K562 (cell line): ENCODE measurements around the gene GLRX5. TPM values are rescaled to one million over a fixed set of nuclear protein-coding genes. Genes with fewer than 3 reads are reported as not detected.

Experiments used
- ATAC-seq: fragments of 200-7000 bp; cut with Tn5 transposase; 3 replicates; pipeline ENCODE4 v1.9.1; 2020; ENCODE audit warnings: moderate library complexity
- BruUV-seq: library from RNA; stranded (reverse); fragments of 400-500 nt; replicated peaks from 2 replicates; lab custom pipeline; 2021; lab: Mats Ljungman, UMichigan
- CTCF ChIA-PET: fragments of 300-600 bp; formaldehyde crosslinking; extraction: SDS; loops from one replicate; lab custom pipeline; 2021; ENCODE audit warnings: low intra/inter-chr PET ratio; lab: Yijun Ruan, JAX
- POLR2A ChIA-PET: fragments of 300-600, 350-650 bp; sonication (Branson Sonifier 250); formaldehyde crosslinking; extraction: SDS; loops from one replicate; lab custom pipeline; 2021; ENCODE audit warnings: antibody characterized with exemption, inconsistent platforms; lab: Yijun Ruan, JAX
- DNase-seq, 4 experiments: peaks; one replicate each; pipeline versions ENCODE4 v3.0.0 to v3.0.0-alpha.2; 2011 to 2018; ENCODE audit warnings: low spot score in 3 of 4, mixed read lengths in 3 of 4; ENCODE audit errors: extremely low read depth in 1 of 4
- FAIRE-seq: peaks from 2 replicates; lab custom pipeline; 2011; peaks lifted over from hg19 to GRCh38; lab: Jason Lieb, UNC
- H2AFZ ChIP-seq: 2 replicates; pipeline ENCODE4 v1.6.0; 2011; ENCODE audit warnings: low read depth, low read length, control low read depth, inconsistent platforms
- H3K27ac ChIP-seq: fragments of 200-600 bp; 3 replicates; pipeline ENCODE4 v1.8.0; 2011; ENCODE audit warnings: low read depth, mild to moderate bottlenecking, control low read depth, inconsistent platforms, low read length, moderate library complexity, mixed read lengths; ENCODE audit errors: extremely low read depth
- H3K27me3 ChIP-seq, 2 experiments: fragments of 300-600 bp in 1 of 2; 2 replicates in 1 of 2; 3 replicates in 1 of 2; pipeline versions ENCODE4 v1.6.0 to v1.8.0; 2011; ENCODE audit warnings: inconsistent platforms in 2 of 2, low read length in 2 of 2, mild to moderate bottlenecking in 1 of 2, mixed read lengths in 1 of 2, moderate library complexity in 1 of 2; ENCODE audit not compliant: control insufficient read depth in 2 of 2, insufficient read depth in 2 of 2
- H3K36me3 ChIP-seq: fragments of 300-600 bp; 3 replicates; pipeline ENCODE4 v1.8.0; 2011; ENCODE audit warnings: mild to moderate bottlenecking, low read length, inconsistent platforms; ENCODE audit not compliant: control insufficient read depth, insufficient read depth
- H3K4me1 ChIP-seq, 2 experiments: fragments of 200-600 bp in 1 of 2; replicated peaks in 1 of 2; 2 replicates in 1 of 2; 3 replicates in 1 of 2; pipeline versions ENCODE4 v1.5.1 to v1.8.0; 2011; ENCODE audit warnings: inconsistent platforms in 2 of 2, low read length in 2 of 2, mild to moderate bottlenecking in 1 of 2, mixed read lengths in 1 of 2, moderate library complexity in 1 of 2; ENCODE audit not compliant: control insufficient read depth in 2 of 2, insufficient read depth in 2 of 2
- H3K4me2 ChIP-seq: 2 replicates; pipeline ENCODE4 v1.6.1; 2011; ENCODE audit warnings: low read length, control low read depth, inconsistent platforms, mixed read lengths; ENCODE audit not compliant: insufficient read depth
- H3K4me3 ChIP-seq: fragments of 200-600 bp; sonication (generic), shearing (Covaris generic); 2 replicates; pipeline ENCODE4 v1.5.1; 2016; ENCODE audit warnings: control low read depth, inconsistent platforms
- H3K79me2 ChIP-seq: fragments of 200-600 bp; 3 replicates; pipeline ENCODE4 v1.8.0; 2011; ENCODE audit warnings: low read length, inconsistent platforms; ENCODE audit not compliant: control insufficient read depth, insufficient read depth
- H3K9ac ChIP-seq, 2 experiments: 2 replicates each; pipeline versions ENCODE4 v1.6.0 to v1.6.1; 2011; ENCODE audit warnings: low read depth in 2 of 2, low read length in 2 of 2, control low read depth in 1 of 2, inconsistent platforms in 1 of 2, mild to moderate bottlenecking in 1 of 2, mixed read lengths in 1 of 2; ENCODE audit not compliant: insufficient read depth in 1 of 2
- H3K9me1 ChIP-seq: one replicate; pipeline ENCODE4 v1.6.0; 2011; ENCODE audit warnings: inconsistent platforms, mild to moderate bottlenecking, low read length, moderate library complexity; ENCODE audit not compliant: control insufficient read depth, insufficient read depth
- H3K9me3 ChIP-seq: replicated peaks from 2 replicates; pipeline ENCODE4 v1.5.1; 2011; ENCODE audit warnings: low read depth, low read length, inconsistent platforms; ENCODE audit not compliant: control insufficient read depth, insufficient read depth
- H4K20me1 ChIP-seq: replicated peaks from 2 replicates; pipeline ENCODE4 v1.6.1; 2011; ENCODE audit warnings: low read length, inconsistent platforms, mixed read lengths; ENCODE audit not compliant: control insufficient read depth, insufficient read depth
- BCOR ChIP-seq: fragments of 450-650 bp; IDR thresholded peaks from 2 replicates; pipeline ENCODE4 v1.6.1; 2016
- FOXJ3 ChIP-seq: sonication (generic); formaldehyde crosslinking; IDR thresholded peaks from 2 replicates; pipeline ENCODE4 v1.4.0; 2020; ENCODE audit warnings: mild to moderate bottlenecking, missing genetic modification reagents
- HEY1 ChIP-seq: fragments of 250-450 bp; sonication (Bioruptor Pico); IDR thresholded peaks from 2 replicates; pipeline ENCODE4 v1.5.0; 2020; ENCODE audit warnings: mild to moderate bottlenecking, moderate library complexity, borderline replicate concordance
- KDM1A ChIP-seq, 2 experiments: fragments of 450-650 bp; IDR thresholded peaks; 2 replicates each; pipeline ENCODE4 v1.6.1; 2016; ENCODE audit warnings: mild to moderate bottlenecking in 2 of 2
- KHSRP ChIP-seq: fragments of 450-650 bp; IDR thresholded peaks from 2 replicates; pipeline ENCODE4 v1.6.1; 2017
- NCOR1 ChIP-seq: fragments of 450-650 bp; IDR thresholded peaks from 2 replicates; pipeline ENCODE4 v1.6.1; 2016; ENCODE audit warnings: mild to moderate bottlenecking, moderate library complexity
- NFE2 ChIP-seq: IDR thresholded peaks from 2 replicates; pipeline ENCODE4 v1.6.1; 2014; ENCODE audit warnings: antibody characterized with exemption, low read depth
- NR2C1 ChIP-seq, 2 experiments: fragments of 450-650 bp; IDR thresholded peaks; 2 replicates each; pipeline ENCODE4 v1.6.1; 2017; ENCODE audit warnings: mild to moderate bottlenecking in 2 of 2, antibody characterized with exemption in 1 of 2, inconsistent platforms in 1 of 2, missing compliant biosample characterization in 1 of 2, missing genetic modification characterization in 1 of 2
- RBM25 ChIP-seq: fragments of 200-400 bp; formaldehyde crosslinking; IDR thresholded peaks from 2 replicates; pipeline ENCODE4 v1.6.1; 2018; ENCODE audit warnings: low read length, low read depth, moderate library complexity; ENCODE audit not compliant: severe bottlenecking
- SMAD2 ChIP-seq: fragments of 150-350 bp; IDR thresholded peaks from 2 replicates; pipeline ENCODE4 v1.6.1; 2014; ENCODE audit warnings: low read depth, mild to moderate bottlenecking, low read length
- SMAD4 ChIP-seq: fragments of 250-450 bp; sonication (Bioruptor Pico); conservative IDR thresholded peaks from 2 replicates; pipeline ENCODE4 v1.8.0; 2021; ENCODE audit warnings: inconsistent platforms, mild to moderate bottlenecking, moderate library complexity
- SMARCA5 ChIP-seq: fragments of 450-650 bp; IDR thresholded peaks from 2 replicates; pipeline ENCODE4 v1.6.1; 2016
- TAF1 ChIP-seq: IDR thresholded peaks from 2 replicates; pipeline ENCODE4 v1.6.1; 2011; ENCODE audit warnings: mild to moderate bottlenecking, low read length, moderate library complexity; ENCODE audit not compliant: insufficient read depth, control insufficient read depth, severe bottlenecking; ENCODE audit errors: extremely low read depth
- ZFP36 ChIP-seq: fragments of 150-350 bp; IDR thresholded peaks from 2 replicates; pipeline ENCODE4 v1.6.1; 2018; ENCODE audit warnings: low read length, low read depth; ENCODE audit not compliant: partially characterized antibody
- ZFX ChIP-seq: sonication (generic); formaldehyde crosslinking; IDR thresholded peaks from 2 replicates; pipeline ENCODE4 v1.8.0; 2022; ENCODE audit warnings: mild to moderate bottlenecking, missing genetic modification reagents, moderate library complexity
- ZNF146 ChIP-seq: IDR thresholded peaks from one replicate; pipeline ENCODE4 v1.6.1; 2018; ENCODE audit warnings: missing compliant biosample characterization; ENCODE audit not compliant: unreplicated experiment
- ZNF175 ChIP-seq: fragments of 200-800 bp; sonication (Bioruptor generic); IDR thresholded peaks from 2 replicates; pipeline ENCODE4 v1.6.1; 2016; ENCODE audit warnings: low read depth, mild to moderate bottlenecking, missing genetic modification characterization, missing compliant biosample characterization
- ZNF436 ChIP-seq: fragments of 250-450, 450-650 bp; sonication (Bioruptor Pico); formaldehyde crosslinking; IDR thresholded peaks from 2 replicates; pipeline ENCODE4 v1.7.0; 2020; ENCODE audit warnings: mild to moderate bottlenecking
- whole genome bisulfite sequencing: fragments of 100-300 bp; shearing (Covaris generic); methylation state at CpG from one replicate; pipeline ENCODE4 v1.1.6; 2016; ENCODE audit warnings: low coverage, mixed read lengths; ENCODE audit not compliant: insufficient coverage; ENCODE audit errors: missing lambda C conversion rate; 5-methylcytosine and 5-hydroxymethylcytosine counted together
- in situ Hi-C: fragments of 300-500 bp; cut with MboI; formaldehyde crosslinking; loops from 4 replicates; pipeline ENCODE4 v1.15.0; 2018; ENCODE audit warnings: inconsistent platforms, mixed read lengths
- intact Hi-C: fragments of 100-400 bp; cut with micrococcal nuclease; formaldehyde crosslinking; loops from 2 replicates; pipeline ENCODE4 v1.14.2; 2022
- polyA plus RNA-seq, 8 experiments: library from polyadenylated mRNA; depleted of rRNA in 4 of 8; stranded (reverse) in 5 of 8; unstranded in 3 of 8; fragments of >200 nt; fragmentation: Nextera tagmentation in 2 of 8; fragmentation: Illumina TruSeq in 1 of 8; extraction: Ambion mirVana in 2 of 8; extraction: Trizol in 1 of 8; gene quantifications; 2 replicates each; pipeline versions ENCODE4 v1.2.1 to v1.2.3, GENCODE V29; 2011 to 2014; ENCODE audit warnings: inconsistent platforms in 1 of 8, missing spikeins in 1 of 8
- total RNA-seq, 7 experiments: library from RNA; depleted of rRNA in 6 of 7; stranded (reverse); fragments of >200 nt in 6 of 7; fragmentation: Illumina TruSeq in 2 of 7; extraction: Trizol in 2 of 7; gene quantifications; 2 replicates each; pipeline versions ENCODE4 v1.2.1 to v1.2.3, GENCODE V29; 2011 to 2021; ENCODE audit warnings: low replicate concordance in 1 of 7
- TF ChIP-seq, protein P1 (sequence below): sonication (generic); IDR thresholded peaks from 2 replicates; pipeline ENCODE4 v1.6.1; 2016

Gene GLRX5
- total and polyA plus RNA-seq, 9 of the 15 experiments (the other 6 are each of a cell fraction or from before 2014, with no cell fraction given) = 16.7 to 96.8 (median 66.8) TPM

DNA sequence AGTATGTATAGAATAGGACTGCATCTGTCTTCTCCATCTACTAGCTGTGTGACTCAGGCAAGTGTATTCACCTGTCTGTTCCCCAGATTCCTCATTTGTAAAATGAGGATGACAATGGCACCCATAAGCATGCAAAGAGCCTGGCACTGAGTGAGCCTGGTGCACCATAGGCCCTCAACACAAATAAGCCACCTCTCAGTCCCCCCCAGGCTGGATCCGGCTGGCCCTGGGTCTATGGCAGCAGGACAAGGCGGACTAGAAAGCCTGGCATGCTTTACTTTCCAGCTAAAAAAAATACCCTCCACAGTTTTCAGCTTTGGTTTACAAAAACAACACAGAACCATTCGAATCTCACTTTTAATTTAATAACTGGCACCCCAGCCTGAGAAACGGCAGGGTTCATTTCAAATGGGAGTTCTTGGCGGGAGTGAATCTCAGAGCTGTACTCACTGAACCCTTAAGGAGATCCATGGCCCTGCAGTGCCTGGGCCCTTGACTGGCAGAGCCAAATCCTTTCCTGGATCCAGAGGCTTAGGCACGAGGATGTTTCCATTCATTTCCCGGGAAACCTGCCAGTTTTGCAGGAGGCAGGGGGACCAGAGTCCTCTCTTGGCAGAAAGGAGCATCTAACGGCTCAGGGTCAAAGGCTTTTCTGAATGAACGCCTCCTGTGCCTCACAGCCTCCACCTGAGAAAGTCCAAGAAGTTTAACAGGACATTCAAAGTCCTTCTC, 36.1 kb upstream of the GLRX5 start (continued):
- TF ChIP-seq TAF1 (no peak), NCOR1 (no peak), ZFX (CRISPR knock-in tag) (no peak), ZNF146 (no peak), SMAD4 (CRISPR knock-in tag) (no peak), NR2C1 (IDR thresholded peaks at IDR 0.05) (no peak), NR2C1 (tag; IDR thresholded peaks at IDR 0.05) (no peak), SMAD2 (no peak), KHSRP (no peak), FOXJ3 (CRISPR knock-in tag) (no peak)
- TF ChIP-seq, all 486 proteins: peak for 0

DNA sequence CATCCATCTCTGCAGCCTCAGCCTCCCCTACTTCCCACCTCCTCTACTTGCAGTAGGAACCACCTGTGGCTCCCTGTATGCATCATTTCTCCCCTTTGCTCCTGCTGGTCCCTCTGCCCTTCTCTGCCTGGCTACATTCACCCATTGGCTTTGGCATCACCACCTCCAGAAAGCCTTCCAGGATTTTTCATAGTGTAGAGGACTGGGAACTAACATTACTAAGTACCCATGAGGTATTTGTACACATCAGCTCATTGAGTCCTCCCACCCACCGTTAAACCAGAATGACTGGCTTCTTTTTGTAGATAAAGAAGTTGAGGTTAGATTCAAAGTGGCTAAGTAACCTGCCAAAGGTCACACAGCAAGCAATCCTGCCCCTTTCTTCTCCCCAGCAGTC, 35.5 kb upstream of the GLRX5 start:
- no peak for FAIRE-seq
- Histone ChIP-seq H3K27ac (no peak overlapping the region), H3K4me2 (no peak overlapping the region)

More for the DNA sequence above, 35.5 kb upstream of the GLRX5 start:
- H3K9me3 ChIP-seq = no peaks in the 10 kb centered on the region
- peak; percentile 61 for TF ChIP-seq RBM25
- peak; percentile 98 for TF ChIP-seq ZFP36
- TF ChIP-seq HEY1 = no peak
- no peak for TF ChIP-seq ZNF175 (CRISPR knock-in tag)
- TF ChIP-seq KDM1A (IDR thresholded peaks at IDR 0.05) = 0 out of 4 replicates have a peak, but pooled peaks of 1 of the 2 experiments have one; percentile 7
- peak; percentile 37; the same call in 1 of the 2 replicates for TF ChIP-seq NFE2
- 0 out of 2 replicates have a peak, but pooled peaks have one; percentile 26 for TF ChIP-seq BCOR
- TF ChIP-seq SMARCA5 = peak; percentile 57; the same call in 1 of the 2 replicates
- peak; percentile 65; the same call in 1 of the 2 replicates for TF ChIP-seq ZNF436 (CRISPR knock-in tag)
- TF ChIP-seq, protein P1, sequence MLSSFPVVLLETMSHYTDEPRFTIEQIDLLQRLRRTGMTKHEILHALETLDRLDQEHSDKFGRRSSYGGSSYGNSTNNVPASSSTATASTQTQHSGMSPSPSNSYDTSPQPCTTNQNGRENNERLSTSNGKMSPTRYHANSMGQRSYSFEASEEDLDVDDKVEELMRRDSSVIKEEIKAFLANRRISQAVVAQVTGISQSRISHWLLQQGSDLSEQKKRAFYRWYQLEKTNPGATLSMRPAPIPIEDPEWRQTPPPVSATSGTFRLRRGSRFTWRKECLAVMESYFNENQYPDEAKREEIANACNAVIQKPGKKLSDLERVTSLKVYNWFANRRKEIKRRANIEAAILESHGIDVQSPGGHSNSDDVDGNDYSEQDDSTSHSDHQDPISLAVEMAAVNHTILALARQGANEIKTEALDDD = peak; percentile 83
- no TSS peak for BruUV-seq
- no peak overlapping the region for H2AFZ ChIP-seq
- H4K20me1 ChIP-seq = no peaks in the 10 kb centered on the region; the same call in 1 of the 2 replicates
- H3K9ac ChIP-seq = no peak overlapping the region
- H3K4me3 ChIP-seq = no peak overlapping the region
- no peaks in the 10 kb centered on the region; a peak in 1 of 5 replicates for H3K27me3 ChIP-seq
- CTCF ChIA-PET = no interaction called here
- H3K4me1 ChIP-seq = peaks cover 0 to 3% of the 10 kb centered on the region in 2 experiments; a peak in 3 of 5 replicates
- no peak for DNase-seq
- WGBS = 0% methylated on average over 1 of the region's 1 CpG
- H3K9me1 ChIP-seq = no peaks in the 10 kb centered on the region
- H3K79me2 ChIP-seq = no peaks in the 10 kb centered on the region
- no peak for ATAC-seq
- in situ Hi-C loops = no loop called here
- no peaks in the 10 kb centered on the region for H3K36me3 ChIP-seq
- intact Hi-C loops = no loop called here
- POLR2A ChIA-PET = interaction anchor here (0.6 kb wide), 1 partner anchor 993 kb away, joined by 5 read pairs; no protein-coding TSS in a partner anchor
